GM12872 (cell line): ENCODE data around the gene CHST11.

Experiments used
- CTCF ChIP-seq: IDR thresholded peaks from 3 replicates; pipeline ENCODE4 v1.5.1; 2011; ENCODE audit warnings: low read depth, mild to moderate bottlenecking, low read length, moderate library complexity; ENCODE audit not compliant: insufficient read depth

CHST11 gene

DNA sequence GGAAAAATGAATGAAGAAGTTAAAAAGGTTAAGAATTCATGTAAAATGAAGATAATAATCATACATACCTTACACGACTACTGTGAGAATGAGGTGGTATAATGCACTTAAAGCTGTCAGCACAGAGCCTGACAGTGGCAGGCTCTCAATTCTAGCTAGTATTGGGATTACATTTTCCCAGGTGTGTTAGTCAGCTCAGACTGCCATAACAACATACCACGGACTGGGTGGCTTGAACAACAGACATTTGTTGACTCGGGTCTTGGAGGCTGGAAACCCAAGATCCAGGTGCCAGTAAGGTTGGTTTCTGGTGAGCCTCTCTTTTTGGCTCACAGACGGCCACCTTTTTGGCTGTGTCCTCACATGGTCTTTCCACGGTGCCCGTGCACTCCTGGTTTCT, 167.8 kb downstream of the CHST11 start:
- TF ChIP-seq CTCF, result no peak

DNA sequence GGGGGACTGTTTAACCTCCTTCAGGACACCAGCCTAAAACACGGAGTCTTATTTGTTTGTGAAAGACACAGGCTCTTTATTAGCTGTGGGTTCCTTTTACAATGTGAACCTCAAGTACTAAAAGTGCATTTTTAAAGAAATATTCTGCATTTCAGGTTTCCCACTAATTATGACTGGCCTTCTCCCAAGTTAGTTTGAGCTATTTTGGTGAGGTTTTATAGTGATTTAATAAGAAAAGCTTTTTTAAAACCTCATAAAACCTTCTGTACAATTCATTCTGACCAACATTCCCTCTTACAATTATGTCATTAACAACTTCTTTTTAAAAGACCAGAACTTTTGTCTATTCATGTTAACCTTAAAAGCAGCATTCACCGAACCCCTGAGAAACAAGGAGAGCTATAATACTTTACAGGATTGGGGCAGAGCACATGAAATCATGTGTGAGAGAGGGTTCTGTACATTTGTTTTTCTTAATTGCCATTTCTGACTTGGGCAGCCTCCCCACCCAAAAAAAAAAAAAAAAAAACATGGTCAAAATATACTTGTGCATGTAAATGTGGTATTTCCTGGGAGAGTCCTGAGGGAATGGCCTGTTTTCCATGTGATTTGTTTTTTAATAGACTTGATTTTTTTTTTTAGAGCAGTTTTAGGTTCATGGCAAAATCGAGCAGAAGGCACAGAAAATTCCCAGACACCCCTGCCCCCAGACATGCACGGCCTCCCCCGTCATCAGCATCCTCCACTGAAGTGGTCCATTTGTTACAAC, 169.5 kb downstream of the CHST11 start:
- no peak for TF ChIP-seq CTCF

DNA sequence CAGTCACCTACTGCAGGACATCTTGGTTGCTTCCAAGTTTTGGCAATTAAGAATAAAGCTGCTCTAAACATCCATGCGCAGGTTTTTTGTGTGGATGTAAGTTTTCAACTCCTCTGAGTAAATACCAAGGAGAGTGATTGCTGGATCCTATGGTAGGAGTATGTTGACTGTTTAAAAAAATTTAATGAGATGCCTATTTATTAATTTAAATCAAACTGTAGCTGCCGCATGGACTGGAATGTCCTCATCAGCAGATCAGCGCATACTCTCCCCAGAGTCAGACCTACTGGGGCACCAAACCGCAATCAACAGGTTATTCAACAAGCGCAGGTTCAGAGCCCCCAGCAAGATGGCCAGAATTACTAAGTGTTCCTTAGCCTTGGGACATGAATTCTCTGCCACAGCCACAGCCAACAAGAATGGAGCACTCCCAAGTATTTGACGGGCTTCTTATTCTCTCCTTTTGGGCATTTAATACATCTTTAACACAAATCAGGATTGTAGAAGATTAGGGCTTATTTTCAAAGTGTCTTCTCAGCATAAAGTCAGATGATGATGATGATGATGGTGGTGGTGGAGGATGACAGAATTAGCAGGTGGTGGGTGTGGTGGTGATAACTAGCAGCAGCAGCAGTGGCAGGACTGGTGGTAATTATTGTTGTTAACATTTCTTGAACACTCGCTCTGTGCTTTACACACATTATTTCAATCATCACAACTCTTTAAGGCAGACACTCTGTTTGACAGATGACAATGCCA, 170.7 kb downstream of the CHST11 start:
- TF ChIP-seq CTCF, result no peak

DNA sequence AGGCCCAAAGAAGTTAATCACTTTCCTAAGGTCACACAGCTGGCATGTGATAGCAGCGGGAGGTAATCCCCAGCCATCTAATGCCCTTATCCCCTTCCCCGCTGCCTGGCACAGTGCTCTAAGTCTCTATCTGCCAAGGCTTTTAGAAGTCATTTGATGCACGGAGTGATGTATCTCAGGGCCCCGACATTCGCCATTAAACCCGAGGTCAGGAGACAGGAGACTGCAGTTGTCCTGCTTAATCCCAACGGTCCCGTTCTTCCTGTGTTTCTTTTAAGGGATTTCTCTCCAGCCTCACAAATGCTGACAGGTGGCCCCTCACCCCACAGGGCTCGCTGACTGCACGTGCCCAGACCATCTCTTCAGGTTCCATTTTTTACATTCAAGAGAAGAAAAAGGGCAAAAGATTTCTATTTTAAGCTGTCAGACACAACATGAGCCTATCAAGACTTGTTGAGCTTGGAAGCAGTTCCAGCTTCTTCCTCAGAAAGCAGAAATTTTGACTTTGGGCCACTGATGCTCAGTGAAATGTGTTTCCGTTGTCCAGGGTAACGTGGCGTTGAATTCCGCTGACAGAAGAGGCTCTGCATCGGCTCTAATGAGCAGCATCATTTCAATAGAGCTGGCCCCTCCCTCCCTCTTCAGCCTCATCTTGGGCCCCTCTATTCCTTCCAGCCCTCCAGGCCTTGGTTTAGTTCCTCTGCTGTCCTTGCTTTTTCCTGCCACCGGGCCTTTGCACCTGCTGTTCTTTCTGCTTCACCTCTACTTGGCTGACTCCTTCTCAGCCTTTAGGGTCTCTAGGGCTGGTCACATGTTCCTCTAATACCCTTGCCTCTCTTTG, 171.5 kb downstream of the CHST11 start:
- TF ChIP-seq CTCF, result no peak

DNA sequence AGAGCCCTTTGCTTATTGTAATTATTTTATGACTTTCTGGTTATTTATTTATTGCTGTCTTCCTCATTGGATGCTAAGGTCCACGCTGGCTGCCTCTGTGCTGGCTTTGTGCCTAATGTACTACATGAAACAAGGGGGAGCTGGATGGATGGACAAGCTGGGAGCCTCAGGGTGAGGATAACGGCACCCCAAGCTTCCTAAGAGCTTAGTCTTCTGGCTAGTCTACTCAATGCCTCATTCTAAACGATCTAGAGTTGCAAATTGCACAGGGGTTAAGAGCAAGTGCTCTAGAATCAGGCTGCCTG, 172.0 kb downstream of the CHST11 start:
- TF ChIP-seq CTCF, result no peak

DNA sequence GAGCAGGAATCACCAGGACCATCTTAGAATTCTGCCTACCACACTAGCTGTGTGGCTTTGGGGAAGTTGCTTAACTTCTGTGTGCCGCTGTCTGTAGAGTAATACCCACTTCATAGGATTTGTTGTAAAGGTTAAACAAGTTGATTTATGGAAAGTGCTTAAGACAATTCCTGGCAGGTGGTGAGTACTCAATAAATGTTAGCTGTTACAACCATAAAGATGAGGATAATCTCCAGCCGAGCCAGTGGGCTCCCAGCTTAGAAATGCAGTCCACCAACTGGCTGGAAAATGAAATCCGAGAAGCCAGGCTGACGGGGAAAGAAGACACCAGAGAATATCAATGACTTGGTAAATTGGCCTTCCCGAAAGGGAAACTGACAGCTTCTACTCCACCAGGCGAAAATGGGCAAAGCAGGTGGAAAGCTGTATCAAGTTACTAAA, 173.5 kb downstream of the CHST11 start:
- TF ChIP-seq CTCF, result no peak

DNA sequence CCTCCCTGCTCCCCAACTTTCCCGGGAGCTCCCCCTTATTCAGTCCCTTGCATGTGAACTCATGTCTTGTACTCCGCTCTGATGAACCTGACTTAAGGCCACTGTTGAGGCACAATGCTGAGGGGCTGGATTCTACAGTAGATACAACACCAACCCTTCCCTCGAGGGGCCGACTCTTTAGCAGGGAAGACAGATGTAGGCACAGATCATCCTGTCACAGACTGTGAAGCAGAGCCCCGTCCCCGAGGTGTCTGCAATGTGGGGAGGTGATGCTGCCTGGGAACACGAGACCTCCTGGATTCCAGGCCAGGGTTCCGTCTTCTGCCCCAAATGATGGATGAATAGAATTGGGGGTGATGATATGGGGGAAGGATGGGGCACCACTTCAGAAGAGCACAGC, 175.1 kb downstream of the CHST11 start:
- TF ChIP-seq CTCF, result no peak
